Caco-2 (cell line): ENCODE measurements around the gene CERS6. TPM values are rescaled to one million over a fixed set of nuclear protein-coding genes. Genes with fewer than 3 reads are reported as not detected.

ENCODE experiments used
- BruUV-seq: library from RNA; stranded (reverse); fragments of 400-500 nt; replicated peaks from 2 replicates; lab custom pipeline; 2021; lab: Mats Ljungman, UMichigan
- CTCF ChIA-PET: fragments of 300-600 bp; sonication (Branson Sonifier 250); formaldehyde crosslinking; loops from one replicate; lab custom pipeline; 2022; ENCODE audit warnings: antibody characterized with exemption; lab: Charles Lee
- POLR2A ChIA-PET: fragments of 300-600 bp; sonication (Branson Sonifier 250); formaldehyde crosslinking; loops from one replicate; lab custom pipeline; 2022; ENCODE audit warnings: antibody characterized with exemption; lab: Charles Lee
- DNase-seq, 2 experiments: peaks; one replicate each; pipeline versions ENCODE4 v3.0.0 to v3.0.0-alpha.2; 2020 to 2022
- H3K27me3 ChIP-seq: replicated peaks from 2 replicates; pipeline ENCODE4 v1.6.0; 2011; ENCODE audit warnings: low read length; ENCODE audit not compliant: control insufficient read depth, insufficient read depth
- H3K36me3 ChIP-seq: 2 replicates; pipeline ENCODE4 v1.5.1; 2011; ENCODE audit warnings: low read length; ENCODE audit not compliant: control insufficient read depth, insufficient read depth
- H3K4me1 ChIP-seq: fragments of 250-450 bp; sonication (Bioruptor Pico); 2 replicates; pipeline ENCODE4 v1.5.1; 2020; ENCODE audit warnings: mild to moderate bottlenecking
- H3K4me3 ChIP-seq: 2 replicates; pipeline ENCODE4 v1.5.1; 2011; ENCODE audit warnings: low read depth, mild to moderate bottlenecking, control low read depth, low read length
- H3K9me3 ChIP-seq: fragments of 250-450 bp; sonication (Bioruptor Pico); 2 replicates; pipeline ENCODE4 v1.5.1; 2020; ENCODE audit warnings: mild to moderate bottlenecking, moderate library complexity
- H3K27ac Mint-ChIP-seq: one replicate; pipeline ENCODE4 v1.8.0; 2022; ENCODE audit warnings: mixed read lengths; ENCODE audit not compliant: unreplicated experiment
- H3K27me3 Mint-ChIP-seq: one replicate; pipeline ENCODE4 v1.8.0; 2022; ENCODE audit warnings: mixed read lengths; ENCODE audit not compliant: insufficient read depth, unreplicated experiment
- H3K36me3 Mint-ChIP-seq: one replicate; pipeline ENCODE4 v1.8.0; 2022; ENCODE audit warnings: mild to moderate bottlenecking, mixed read lengths; ENCODE audit not compliant: insufficient read depth, unreplicated experiment
- H3K4me1 Mint-ChIP-seq: one replicate; pipeline ENCODE4 v1.8.0; 2022; ENCODE audit warnings: low read depth, mixed read lengths; ENCODE audit not compliant: unreplicated experiment
- H3K4me3 Mint-ChIP-seq: one replicate; pipeline ENCODE4 v1.8.0; 2022; ENCODE audit warnings: mild to moderate bottlenecking, moderate library complexity, mixed read lengths; ENCODE audit not compliant: unreplicated experiment
- H3K9me3 Mint-ChIP-seq: one replicate; pipeline ENCODE4 v1.8.0; 2022; ENCODE audit warnings: mixed read lengths; ENCODE audit not compliant: unreplicated experiment
- intact Hi-C: fragments of 100-400 bp; cut with micrococcal nuclease; formaldehyde crosslinking; loops from one replicate; pipeline ENCODE4 v1.10.0; 2022; ENCODE audit not compliant: unreplicated experiment
- total RNA-seq: library from RNA; stranded (reverse); gene quantifications from 2 replicates; pipeline ENCODE4 v1.2.3, GENCODE V29; 2022
- TF ChIP-seq, protein P1 (sequence below), 2 experiments: fragments of 200-600 bp in 1 of 2; IDR thresholded peaks; 1 replicate in 1 of 2; 2 replicates in 1 of 2; pipeline versions ENCODE4 v1.5.1 to v1.8.0; 2011 to 2022; ENCODE audit warnings: antibody characterized with exemption in 1 of 2, control low read depth in 1 of 2, inconsistent platforms in 1 of 2, low read depth in 1 of 2, low read length in 1 of 2, mild to moderate bottlenecking in 1 of 2, moderate library complexity in 1 of 2; ENCODE audit not compliant: insufficient read depth in 1 of 2, severe bottlenecking in 1 of 2, unreplicated experiment in 1 of 2

CERS6 gene
- total RNA-seq, 1 experiment from 2014 or later = 32.7 TPM

DNA sequence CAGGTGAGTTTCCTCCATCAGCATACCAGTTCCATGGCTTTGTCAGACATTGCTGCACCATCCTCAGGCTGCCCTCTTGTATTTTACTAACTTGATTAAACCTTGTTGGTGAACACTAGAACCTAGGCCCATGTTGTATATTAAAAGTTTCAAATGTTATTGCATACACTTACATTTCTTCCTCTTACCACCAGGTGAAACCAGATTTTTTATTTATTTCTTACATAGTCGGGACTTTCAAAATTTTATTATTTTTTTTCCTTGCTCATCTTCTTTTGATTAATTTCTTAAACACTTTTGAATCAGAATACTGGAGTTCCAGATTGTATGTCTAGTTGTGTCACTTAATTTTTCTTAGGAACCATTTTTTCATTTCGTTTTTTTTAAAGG, 5.9 kb downstream of the CERS6 start:
- POLR2A ChIA-PET = no interaction called here
- H3K4me1 ChIP-seq = peaks cover 22% of the 10 kb centered on the region
- no peaks in the 10 kb centered on the region for H3K36me3 Mint-ChIP-seq
- TF ChIP-seq, protein P1, sequence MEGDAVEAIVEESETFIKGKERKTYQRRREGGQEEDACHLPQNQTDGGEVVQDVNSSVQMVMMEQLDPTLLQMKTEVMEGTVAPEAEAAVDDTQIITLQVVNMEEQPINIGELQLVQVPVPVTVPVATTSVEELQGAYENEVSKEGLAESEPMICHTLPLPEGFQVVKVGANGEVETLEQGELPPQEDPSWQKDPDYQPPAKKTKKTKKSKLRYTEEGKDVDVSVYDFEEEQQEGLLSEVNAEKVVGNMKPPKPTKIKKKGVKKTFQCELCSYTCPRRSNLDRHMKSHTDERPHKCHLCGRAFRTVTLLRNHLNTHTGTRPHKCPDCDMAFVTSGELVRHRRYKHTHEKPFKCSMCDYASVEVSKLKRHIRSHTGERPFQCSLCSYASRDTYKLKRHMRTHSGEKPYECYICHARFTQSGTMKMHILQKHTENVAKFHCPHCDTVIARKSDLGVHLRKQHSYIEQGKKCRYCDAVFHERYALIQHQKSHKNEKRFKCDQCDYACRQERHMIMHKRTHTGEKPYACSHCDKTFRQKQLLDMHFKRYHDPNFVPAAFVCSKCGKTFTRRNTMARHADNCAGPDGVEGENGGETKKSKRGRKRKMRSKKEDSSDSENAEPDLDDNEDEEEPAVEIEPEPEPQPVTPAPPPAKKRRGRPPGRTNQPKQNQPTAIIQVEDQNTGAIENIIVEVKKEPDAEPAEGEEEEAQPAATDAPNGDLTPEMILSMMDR (IDR thresholded peaks at IDR 0.05; ENCODE audit: insufficient read depth in 1 of 2, low read depth in 1 of 2, low read length in 1 of 2, severe bottlenecking in 1 of 2, unreplicated experiment in 1 of 2) = peak in 1 of 2 experiments; percentile 14
- no peaks in the 10 kb centered on the region for H3K9me3 Mint-ChIP-seq
- BruUV-seq = no TSS peak
- intact Hi-C loops = no loop called here
- H3K9me3 ChIP-seq = no peaks in the 10 kb centered on the region
- H3K36me3 ChIP-seq = no peaks in the 10 kb centered on the region
- no peak overlapping the region for H3K27ac Mint-ChIP-seq
- no peak overlapping the region for H3K4me3 Mint-ChIP-seq
- no peak for DNase-seq
- H3K27me3 Mint-ChIP-seq = no peaks in the 10 kb centered on the region
- H3K4me3 ChIP-seq = no peak overlapping the region
- CTCF ChIA-PET = no interaction called here
- H3K27me3 ChIP-seq = no peaks in the 10 kb centered on the region
- peaks cover 41% of the 10 kb centered on the region for H3K4me1 Mint-ChIP-seq

DNA sequence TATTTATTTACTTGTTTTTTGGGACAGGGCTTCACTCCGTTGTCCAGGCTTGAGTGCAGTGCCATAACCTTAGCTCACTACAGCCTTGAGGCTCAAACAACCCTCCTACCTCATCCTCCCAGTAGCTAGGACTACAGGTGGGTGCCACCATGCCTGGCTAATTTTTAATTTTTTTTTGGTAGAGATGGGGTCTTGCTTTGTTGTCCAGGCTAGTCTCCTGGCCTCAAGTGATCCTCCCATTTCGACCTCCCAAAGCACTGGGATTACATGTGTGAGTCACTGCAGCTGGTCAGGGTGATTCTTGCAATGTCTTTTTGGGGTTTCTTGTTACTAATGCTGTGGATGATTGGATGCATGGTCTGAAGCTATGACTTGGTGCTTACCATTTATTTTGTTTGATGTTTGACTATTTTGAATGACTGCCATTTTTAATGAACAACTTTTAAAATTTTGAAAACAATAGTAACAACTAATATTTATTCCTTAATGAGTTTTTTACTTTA, 6.5 kb downstream of the CERS6 start:
- POLR2A ChIA-PET = no interaction called here
- CTCF ChIA-PET = no interaction called here
- Histone ChIP-seq H3K4me3 (no peak overlapping the region), H3K27me3 (no peaks in the 10 kb centered on the region), H3K9me3 (no peaks in the 10 kb centered on the region), H3K36me3 (no peaks in the 10 kb centered on the region), H3K4me1 (peaks cover 29% of the 10 kb centered on the region)
- H3K27ac Mint-ChIP-seq = no peak overlapping the region
- H3K27me3 Mint-ChIP-seq = no peaks in the 10 kb centered on the region
- TF ChIP-seq, protein P1 (IDR thresholded peaks at IDR 0.05; ENCODE audit: insufficient read depth in 1 of 2, low read depth in 1 of 2, low read length in 1 of 2, severe bottlenecking in 1 of 2, unreplicated experiment in 1 of 2) = no peak
- H3K36me3 Mint-ChIP-seq = no peaks in the 10 kb centered on the region
- BruUV-seq = no TSS peak
- no peak overlapping the region for H3K4me3 Mint-ChIP-seq
- DNase-seq = no peak
- no peaks in the 10 kb centered on the region for H3K9me3 Mint-ChIP-seq
- H3K4me1 Mint-ChIP-seq = peaks cover 48% of the 10 kb centered on the region
- intact Hi-C loops = no loop called here

DNA sequence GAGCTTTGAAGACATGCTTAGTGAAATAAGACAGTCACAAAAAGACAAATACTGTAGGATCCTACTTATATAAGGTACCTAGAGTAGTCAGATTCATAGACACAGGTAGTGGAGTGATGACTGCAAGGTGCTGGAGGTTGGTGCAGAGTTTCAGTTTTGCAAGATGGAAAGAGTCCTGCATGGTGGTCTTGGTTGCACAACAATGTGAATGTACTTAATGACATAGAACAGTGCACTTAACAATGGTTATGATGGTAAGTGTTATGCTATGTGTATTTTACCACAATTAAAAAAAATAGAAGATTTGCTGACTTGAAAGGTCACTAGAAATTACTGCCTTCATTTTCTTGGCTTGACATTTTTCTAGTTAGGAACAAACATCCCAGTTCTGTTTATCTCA, 9.5 kb downstream of the CERS6 start:
- Mint-ChIP-seq H3K27me3 (no peaks in the 10 kb centered on the region), H3K36me3 (no peaks in the 10 kb centered on the region), H3K4me3 (no peak overlapping the region), H3K4me1 (peaks cover 63% of the 10 kb centered on the region), H3K27ac (peak overlapping the region; percentile 65), H3K9me3 (no peaks in the 10 kb centered on the region)
- ChIA-PET POLR2A (no interaction called here), CTCF (no interaction called here)
- TF ChIP-seq, protein P1 (IDR thresholded peaks at IDR 0.05; ENCODE audit: insufficient read depth in 1 of 2, low read depth in 1 of 2, low read length in 1 of 2, severe bottlenecking in 1 of 2, unreplicated experiment in 1 of 2) = no peak
- no TSS peak for BruUV-seq
- no peaks in the 10 kb centered on the region for H3K27me3 ChIP-seq
- no peak for DNase-seq
- intact Hi-C loops = no loop called here
- peaks cover 45% of the 10 kb centered on the region for H3K4me1 ChIP-seq
- no peak overlapping the region for H3K4me3 ChIP-seq
- no peaks in the 10 kb centered on the region for H3K9me3 ChIP-seq
- H3K36me3 ChIP-seq = no peaks in the 10 kb centered on the region
